Activated naive CD8-positive, alpha-beta T cell treated with anti-CD3 and anti-CD28 coated beads, Interleukin-2, amount 50 U/mL, for 24 hours (primary cell): ENCODE measurements around the gene TGFA.

ENCODE experiments used
- ATAC-seq: fragments of 150-1000 bp; cut with Tn5 transposase; one replicate; pipeline ENCODE4 v1.10.0; 2021
- DNase-seq: peaks from one replicate; pipeline ENCODE4 v3.0.0; 2021
- H3K27ac Mint-ChIP-seq: one replicate; pipeline ENCODE4 v1.8.0; 2021; ENCODE audit warnings: mild to moderate bottlenecking, mixed read lengths
- H3K27me3 Mint-ChIP-seq: one replicate; pipeline ENCODE4 v1.8.0; 2021; ENCODE audit warnings: mixed read lengths
- H3K36me3 Mint-ChIP-seq: one replicate; pipeline ENCODE4 v1.8.0; 2021; ENCODE audit warnings: low read depth, mixed read lengths
- H3K4me1 Mint-ChIP-seq: one replicate; pipeline ENCODE4 v1.8.0; 2021; ENCODE audit warnings: mixed read lengths
- H3K4me3 Mint-ChIP-seq: one replicate; pipeline ENCODE4 v1.8.0; 2021; ENCODE audit warnings: mild to moderate bottlenecking, moderate library complexity, mixed read lengths
- H3K9me3 Mint-ChIP-seq: one replicate; pipeline ENCODE4 v1.8.0; 2021; ENCODE audit warnings: mixed read lengths

The TGFA gene

DNA sequence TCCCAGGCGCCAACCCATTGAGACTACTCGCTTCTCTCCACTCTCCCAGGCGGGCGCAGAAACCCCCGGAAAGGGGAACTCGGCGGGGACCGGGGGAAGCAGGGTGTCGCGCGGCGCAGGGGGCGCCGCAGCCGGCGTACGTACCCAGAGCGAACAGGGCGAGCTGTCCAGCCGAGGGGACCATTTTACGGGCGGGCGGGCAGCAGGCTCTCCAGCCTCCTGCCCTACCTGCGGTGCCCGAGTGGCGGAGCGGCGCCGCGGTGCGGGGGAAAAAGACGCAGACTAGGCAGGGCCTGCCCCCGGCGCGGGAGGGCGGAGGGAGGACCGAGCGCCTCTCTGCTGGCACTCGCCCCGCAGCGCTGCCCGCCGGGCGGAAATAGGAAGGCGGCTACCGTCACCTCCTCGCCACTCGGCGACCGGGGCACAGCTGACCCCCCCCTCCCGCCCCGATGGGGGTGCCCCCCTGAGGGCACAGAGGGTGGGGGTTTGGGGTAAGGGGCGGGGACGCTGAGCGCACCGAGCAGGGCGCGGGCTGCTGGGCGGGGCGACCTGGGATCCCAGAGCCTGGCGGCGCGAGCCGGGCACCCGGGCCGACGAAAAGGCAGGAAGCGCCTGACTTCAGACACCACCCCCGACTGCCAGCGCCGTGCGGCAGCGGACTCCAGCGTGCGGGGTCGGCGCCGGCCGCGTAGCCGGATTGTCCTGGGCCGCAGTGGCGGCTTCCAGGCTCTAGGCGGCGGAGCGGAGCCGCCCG lies at the start of gene TGFA:
Gene TGFA, minus strand, starts transcription at position 243 of the 754 bp plus-strand sequence. Its CDS starts 59 bp downstream, at position 184.
- peak; percentile 88 for ATAC-seq
- Mint-ChIP-seq H3K4me3 (peak within 1 kb of the TSS; percentile 78), H3K36me3 (no peaks in the 10 kb centered on the region), H3K27ac (peak within 1 kb of the TSS; percentile 42), H3K4me1 (peaks cover 20% of the 10 kb centered on the region), H3K9me3 (no peaks in the 10 kb centered on the region), H3K27me3 (peaks cover 34% of the 10 kb centered on the region)
- peak; percentile 72 for DNase-seq

DNA sequence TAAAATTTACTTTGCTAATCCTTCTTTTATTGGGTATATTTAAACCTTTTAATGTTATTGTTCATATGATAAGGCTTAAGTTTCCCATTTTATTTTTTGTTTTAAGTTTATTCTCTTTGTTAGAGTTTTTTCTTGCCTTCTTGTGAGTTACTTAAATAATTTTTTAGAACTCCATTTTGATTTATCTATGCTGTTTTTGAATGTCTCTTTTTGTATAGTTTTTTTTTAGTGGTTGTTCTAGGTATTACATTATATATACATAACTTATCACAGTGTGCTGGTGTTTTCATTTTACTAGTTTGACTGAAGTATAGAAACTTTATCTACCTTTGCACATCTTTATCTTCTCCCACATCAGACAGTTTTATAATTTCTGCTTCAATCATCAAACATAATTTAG lies 49.4 kb upstream of the TGFA start:
- Mint-ChIP-seq H3K4me3 (no peak overlapping the region), H3K27ac (no peak overlapping the region), H3K36me3 (no peaks in the 10 kb centered on the region), H3K9me3 (no peaks in the 10 kb centered on the region), H3K4me1 (no peaks in the 10 kb centered on the region), H3K27me3 (peaks cover 5% of the 10 kb centered on the region)
- ATAC-seq, result no peak
- no peak for DNase-seq

DNA sequence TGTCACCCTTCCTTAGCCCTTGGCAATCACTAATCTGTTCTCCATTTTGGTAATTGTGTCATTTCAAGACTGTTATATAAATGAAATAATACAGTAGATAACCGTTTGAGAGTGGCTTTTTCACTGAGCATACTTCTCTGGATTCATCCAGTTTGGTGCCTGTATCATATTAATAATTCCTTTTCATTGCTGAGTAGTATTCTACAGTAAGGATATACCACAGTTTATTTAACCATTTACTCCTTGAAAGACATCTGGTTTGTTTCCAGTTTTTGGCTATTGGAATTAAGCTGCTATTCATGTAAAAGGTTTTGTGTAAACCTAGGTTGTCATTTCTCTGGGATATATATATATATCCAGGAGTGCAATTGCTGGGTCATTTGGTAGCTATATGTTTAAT lies 44.6 kb upstream of the TGFA start:
- Mint-ChIP-seq H3K27ac (no peak overlapping the region), H3K36me3 (no peaks in the 10 kb centered on the region), H3K4me1 (no peaks in the 10 kb centered on the region), H3K4me3 (no peak overlapping the region), H3K27me3 (peaks cover 2% of the 10 kb centered on the region), H3K9me3 (no peaks in the 10 kb centered on the region)
- DNase-seq (no peak), ATAC-seq (no peak)

DNA sequence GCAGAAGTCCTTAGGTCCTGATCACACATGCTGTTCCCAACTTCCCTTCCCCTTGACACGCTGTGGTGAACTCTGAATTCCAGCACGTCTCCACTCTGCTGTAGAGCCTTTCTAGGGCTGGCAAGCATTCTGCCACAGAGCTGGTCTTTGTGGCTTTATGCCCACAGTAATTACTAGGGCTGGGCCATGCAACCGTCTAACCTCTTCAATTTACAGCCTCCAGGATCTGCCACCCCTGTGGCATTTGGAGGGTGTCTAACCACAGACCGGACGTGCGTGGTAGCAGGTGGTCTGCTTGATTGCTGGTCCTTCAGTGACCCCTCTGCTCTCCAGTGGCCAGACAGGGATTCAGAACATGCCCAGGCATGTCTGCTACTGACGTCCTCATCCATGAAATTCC lies 43.1 kb upstream of the TGFA start:
- ATAC-seq (no peak), DNase-seq (no peak)
- H3K9me3 Mint-ChIP-seq, result no peaks in the 10 kb centered on the region
- H3K4me1 Mint-ChIP-seq, result no peaks in the 10 kb centered on the region
- H3K27ac Mint-ChIP-seq, result no peak overlapping the region
- H3K36me3 Mint-ChIP-seq, result no peaks in the 10 kb centered on the region
- H3K4me3 Mint-ChIP-seq, result no peak overlapping the region
- H3K27me3 Mint-ChIP-seq, result no peaks in the 10 kb centered on the region

GRCh38 chr2:70596293-70596692 lies 42.7 kb upstream of the TGFA start:
- Mint-ChIP-seq H3K4me1 (no peaks in the 10 kb centered on the region), H3K9me3 (no peaks in the 10 kb centered on the region), H3K4me3 (no peak overlapping the region), H3K36me3 (no peaks in the 10 kb centered on the region), H3K27me3 (no peaks in the 10 kb centered on the region), H3K27ac (no peak overlapping the region)
- no peak for DNase-seq
- ATAC-seq, result no peak

GRCh38 chr2:70583091-70583490 lies 29.5 kb upstream of the TGFA start:
- Mint-ChIP-seq H3K27me3 (no peaks in the 10 kb centered on the region), H3K4me1 (no peaks in the 10 kb centered on the region), H3K4me3 (no peak overlapping the region), H3K36me3 (no peaks in the 10 kb centered on the region), H3K27ac (no peak overlapping the region), H3K9me3 (no peaks in the 10 kb centered on the region)
- ATAC-seq (no peak), DNase-seq (no peak)

- ATAC-seq (no peak), DNase-seq (no peak)
- Mint-ChIP-seq H3K27ac (no peak overlapping the region), H3K36me3 (no peaks in the 10 kb centered on the region), H3K9me3 (peaks cover 4% of the 10 kb centered on the region), H3K4me1 (no peaks in the 10 kb centered on the region), H3K4me3 (no peak overlapping the region), H3K27me3 (peaks cover 7% of the 10 kb centered on the region)
These were observed 26.7 kb upstream of the TGFA start for GRCh38 chr2:70580352-70580751.

GRCh38 chr2:70574618-70575017 lies 21.0 kb upstream of the TGFA start:
- ATAC-seq (no peak), DNase-seq (no peak)
- peaks cover 16% of the 10 kb centered on the region for H3K27me3 Mint-ChIP-seq
- no peak overlapping the region for H3K4me3 Mint-ChIP-seq
- no peak overlapping the region for H3K27ac Mint-ChIP-seq
- peaks cover 4% of the 10 kb centered on the region for H3K4me1 Mint-ChIP-seq
- peaks cover 4% of the 10 kb centered on the region for H3K9me3 Mint-ChIP-seq
- no peaks in the 10 kb centered on the region for H3K36me3 Mint-ChIP-seq

GRCh38 chr2:70574109-70574508 lies 20.5 kb upstream of the TGFA start:
- H3K9me3 Mint-ChIP-seq, result peaks cover 4% of the 10 kb centered on the region
- no peaks in the 10 kb centered on the region for H3K36me3 Mint-ChIP-seq
- H3K4me1 Mint-ChIP-seq, result peaks cover 4% of the 10 kb centered on the region
- ATAC-seq (no peak), DNase-seq (no peak)
- peaks cover 16% of the 10 kb centered on the region for H3K27me3 Mint-ChIP-seq
- H3K4me3 Mint-ChIP-seq, result no peak overlapping the region
- no peak overlapping the region for H3K27ac Mint-ChIP-seq

DNA sequence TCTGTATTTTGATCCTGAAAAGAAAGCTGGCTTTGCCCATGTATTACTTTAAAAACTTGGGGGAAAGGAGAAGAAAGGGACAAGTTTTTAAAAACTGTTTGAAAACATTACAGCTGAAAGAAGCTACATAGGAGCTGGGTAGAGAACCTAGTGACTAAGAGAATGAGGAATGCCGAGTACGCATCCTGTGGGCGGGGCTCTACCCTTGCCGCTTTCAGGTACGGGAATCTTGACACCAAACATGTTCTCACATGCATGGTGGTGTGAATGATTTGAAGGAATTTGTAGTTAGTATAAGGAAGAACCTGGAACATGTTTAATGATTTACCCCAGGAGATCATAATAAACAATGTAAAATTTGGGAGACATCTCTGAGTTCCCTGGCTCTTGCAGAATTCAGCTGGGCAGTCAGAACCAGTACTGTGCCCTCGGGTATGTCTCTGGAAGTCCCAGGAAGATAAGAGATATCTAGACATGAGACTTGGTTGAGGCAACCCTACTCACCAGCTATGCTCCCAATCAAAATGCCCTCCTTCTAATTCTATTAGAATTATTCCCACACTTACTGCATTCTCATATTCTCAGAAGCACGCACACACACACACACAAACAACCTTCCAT lies 16.5 kb upstream of the TGFA start:
- ATAC-seq, result no peak
- no peaks in the 10 kb centered on the region for H3K9me3 Mint-ChIP-seq
- no peaks in the 10 kb centered on the region for H3K36me3 Mint-ChIP-seq
- no peak for DNase-seq
- H3K4me3 Mint-ChIP-seq, result no peak overlapping the region
- peaks cover 11% of the 10 kb centered on the region for H3K27me3 Mint-ChIP-seq
- no peak overlapping the region for H3K27ac Mint-ChIP-seq
- H3K4me1 Mint-ChIP-seq, result peaks cover 4% of the 10 kb centered on the region

- peaks cover 11% of the 10 kb centered on the region for H3K27me3 Mint-ChIP-seq
- no peak overlapping the region for H3K27ac Mint-ChIP-seq
- no peak for ATAC-seq
- H3K36me3 Mint-ChIP-seq, result no peaks in the 10 kb centered on the region
- no peak overlapping the region for H3K4me3 Mint-ChIP-seq
- H3K4me1 Mint-ChIP-seq, result peaks cover 2% of the 10 kb centered on the region
- DNase-seq, result no peak
- no peaks in the 10 kb centered on the region for H3K9me3 Mint-ChIP-seq
These were observed 15.9 kb upstream of the TGFA start for GRCh38 chr2:70569559-70569958.

GRCh38 chr2:70566906-70567305 lies 13.3 kb upstream of the TGFA start:
- H3K27ac Mint-ChIP-seq, result no peak overlapping the region
- H3K4me3 Mint-ChIP-seq, result no peak overlapping the region
- ATAC-seq, result no peak
- peaks cover 2% of the 10 kb centered on the region for H3K27me3 Mint-ChIP-seq
- DNase-seq, result no peak
- H3K4me1 Mint-ChIP-seq, result no peaks in the 10 kb centered on the region
- H3K36me3 Mint-ChIP-seq, result no peaks in the 10 kb centered on the region
- no peaks in the 10 kb centered on the region for H3K9me3 Mint-ChIP-seq

GRCh38 chr2:70566464-70566863 lies 12.8 kb upstream of the TGFA start:
- H3K4me1 Mint-ChIP-seq, result no peaks in the 10 kb centered on the region
- ATAC-seq (no peak), DNase-seq (no peak)
- H3K9me3 Mint-ChIP-seq, result no peaks in the 10 kb centered on the region
- peaks cover 4% of the 10 kb centered on the region for H3K27me3 Mint-ChIP-seq
- H3K27ac Mint-ChIP-seq, result no peak overlapping the region
- no peak overlapping the region for H3K4me3 Mint-ChIP-seq
- no peaks in the 10 kb centered on the region for H3K36me3 Mint-ChIP-seq

DNA sequence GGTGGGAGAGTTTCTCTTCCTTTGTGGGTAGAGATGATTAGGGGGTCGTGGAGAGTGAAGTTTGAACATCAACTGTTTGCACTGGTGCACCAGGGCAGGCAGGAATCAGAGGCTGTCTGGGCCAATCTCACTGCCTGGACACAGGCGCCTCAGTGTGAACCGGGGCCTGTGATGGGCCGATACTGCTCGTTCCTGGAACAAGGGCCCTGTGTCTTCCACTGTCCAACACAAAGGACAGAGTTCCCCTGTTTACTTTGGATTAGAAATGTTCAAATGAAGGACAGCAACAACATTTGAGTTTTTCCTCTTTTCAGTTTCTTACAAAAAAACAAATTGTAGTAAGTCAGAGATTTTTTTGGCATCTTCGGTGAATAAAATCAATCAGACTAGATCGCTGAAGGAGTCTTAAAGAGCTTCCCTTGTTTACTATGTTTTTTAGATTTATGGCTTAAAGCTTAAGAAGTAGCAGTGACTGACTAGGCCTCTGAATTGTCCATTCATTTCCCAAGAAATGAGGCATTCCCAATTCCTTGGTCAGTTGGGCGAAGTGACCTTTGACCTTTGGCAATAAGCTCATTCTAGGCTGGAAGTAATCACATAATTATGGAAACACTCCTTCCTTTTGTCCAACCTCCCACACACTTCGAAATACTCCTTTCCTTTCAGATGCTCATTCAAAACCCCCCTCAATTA lies 11.6 kb upstream of the TGFA start:
- H3K27ac Mint-ChIP-seq, result no peak overlapping the region
- no peak for ATAC-seq
- no peaks in the 10 kb centered on the region for H3K36me3 Mint-ChIP-seq
- H3K4me3 Mint-ChIP-seq, result no peak overlapping the region
- no peak for DNase-seq
- no peaks in the 10 kb centered on the region for H3K4me1 Mint-ChIP-seq
- H3K9me3 Mint-ChIP-seq, result no peaks in the 10 kb centered on the region
- H3K27me3 Mint-ChIP-seq, result peaks cover 10% of the 10 kb centered on the region

- DNase-seq (no peak), ATAC-seq (no peak)
- no peak overlapping the region for H3K4me3 Mint-ChIP-seq
- no peak overlapping the region for H3K27ac Mint-ChIP-seq
- H3K9me3 Mint-ChIP-seq, result no peaks in the 10 kb centered on the region
- H3K36me3 Mint-ChIP-seq, result no peaks in the 10 kb centered on the region
- H3K4me1 Mint-ChIP-seq, result no peaks in the 10 kb centered on the region
- H3K27me3 Mint-ChIP-seq, result peaks cover 24% of the 10 kb centered on the region
These were observed 8.3 kb upstream of the TGFA start for GRCh38 chr2:70561893-70562292.
